NB4 (cell line): ENCODE results near the gene SLC38A4.
"Not testable (repeated sequence)": the region's sequence is repeated elsewhere in the genome, so short reads cannot be mapped to it uniquely, and the experiment has no call there.

ENCODE experiments used
- DNase-seq: peaks from one replicate; pipeline ENCODE4 v3.0.0; 2010; ENCODE audit warnings: low read depth
- H3K4me3 ChIP-seq: one replicate; pipeline ENCODE4 v1.5.1; 2011; ENCODE audit warnings: mild to moderate bottlenecking, low read depth, low read length, moderate library complexity
- MAX ChIP-seq: IDR thresholded peaks from 2 replicates; pipeline ENCODE4 v1.6.1; 2011; ENCODE audit warnings: low read depth, low read length
- MYC ChIP-seq: IDR thresholded peaks from 2 replicates; pipeline ENCODE4 v1.6.1; 2011; ENCODE audit warnings: low read depth, low read length
- POLR2A ChIP-seq: IDR thresholded peaks from 2 replicates; pipeline ENCODE4 v1.6.1; 2011; ENCODE audit warnings: mild to moderate bottlenecking; ENCODE audit not compliant: insufficient read length; ENCODE audit errors: extremely low read depth
- TF ChIP-seq, protein P1 (sequence below): IDR thresholded peaks from one replicate; pipeline ENCODE4 v1.5.1; 2012; ENCODE audit warnings: low read depth, low read length

The SLC38A4 gene

DNA sequence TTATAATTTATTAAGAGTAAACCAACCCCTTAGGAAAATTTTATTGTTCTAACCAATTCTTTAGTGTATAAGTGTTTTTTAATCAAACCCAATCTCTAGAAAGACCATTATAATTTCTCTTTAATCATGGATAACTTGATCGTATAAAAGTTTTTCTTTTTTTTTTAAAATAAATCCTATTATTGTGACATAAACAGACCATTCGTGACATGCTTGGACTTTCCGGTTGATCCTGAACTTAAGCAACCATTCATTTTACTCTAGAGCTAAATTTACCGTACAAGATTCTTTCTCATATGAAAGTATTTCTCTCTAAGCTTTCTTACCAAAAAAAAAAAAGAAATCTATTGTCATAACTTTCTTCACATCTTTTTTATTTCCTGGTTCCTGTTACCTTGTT lies 32.6 kb upstream of the SLC38A4 start:
- H3K4me3 ChIP-seq, result no peak overlapping the region
- TF ChIP-seq, protein P1, sequence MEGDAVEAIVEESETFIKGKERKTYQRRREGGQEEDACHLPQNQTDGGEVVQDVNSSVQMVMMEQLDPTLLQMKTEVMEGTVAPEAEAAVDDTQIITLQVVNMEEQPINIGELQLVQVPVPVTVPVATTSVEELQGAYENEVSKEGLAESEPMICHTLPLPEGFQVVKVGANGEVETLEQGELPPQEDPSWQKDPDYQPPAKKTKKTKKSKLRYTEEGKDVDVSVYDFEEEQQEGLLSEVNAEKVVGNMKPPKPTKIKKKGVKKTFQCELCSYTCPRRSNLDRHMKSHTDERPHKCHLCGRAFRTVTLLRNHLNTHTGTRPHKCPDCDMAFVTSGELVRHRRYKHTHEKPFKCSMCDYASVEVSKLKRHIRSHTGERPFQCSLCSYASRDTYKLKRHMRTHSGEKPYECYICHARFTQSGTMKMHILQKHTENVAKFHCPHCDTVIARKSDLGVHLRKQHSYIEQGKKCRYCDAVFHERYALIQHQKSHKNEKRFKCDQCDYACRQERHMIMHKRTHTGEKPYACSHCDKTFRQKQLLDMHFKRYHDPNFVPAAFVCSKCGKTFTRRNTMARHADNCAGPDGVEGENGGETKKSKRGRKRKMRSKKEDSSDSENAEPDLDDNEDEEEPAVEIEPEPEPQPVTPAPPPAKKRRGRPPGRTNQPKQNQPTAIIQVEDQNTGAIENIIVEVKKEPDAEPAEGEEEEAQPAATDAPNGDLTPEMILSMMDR, result no peak
- TF ChIP-seq POLR2A (no peak), MAX (no peak), MYC (no peak)
- peak; percentile 25 for DNase-seq

GRCh38 chr12:46857486-46857885 lies 31.7 kb upstream of the SLC38A4 start:
- DNase-seq, result no peak
- no peak for TF ChIP-seq MAX
- TF ChIP-seq POLR2A, result no peak
- TF ChIP-seq, protein P1, result no peak
- no peak for TF ChIP-seq MYC
- no peak overlapping the region for H3K4me3 ChIP-seq

DNA sequence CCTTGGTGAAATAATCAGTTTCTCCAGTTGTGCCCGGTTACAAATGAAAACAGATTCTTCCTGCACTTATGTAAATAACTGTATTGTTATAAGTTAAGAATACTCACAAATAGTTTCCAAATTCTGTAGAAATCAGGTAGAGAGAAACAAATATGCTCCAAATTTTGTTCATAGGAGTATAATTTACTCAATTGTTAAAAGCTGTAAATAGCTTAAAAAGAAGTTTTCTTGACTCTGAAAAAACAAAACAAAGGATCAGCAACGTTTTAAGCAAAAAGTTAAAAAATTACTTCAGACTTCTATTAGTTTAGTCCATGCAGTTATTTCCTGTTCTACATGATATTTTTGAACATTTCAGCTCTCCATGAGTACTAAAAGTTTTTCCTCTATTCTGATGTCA lies 30.0 kb upstream of the SLC38A4 start:
- DNase-seq, result no peak
- TF ChIP-seq MYC, result no peak
- TF ChIP-seq POLR2A, result no peak
- no peak overlapping the region for H3K4me3 ChIP-seq

- not testable (repeated sequence) for DNase-seq, H3K4me3 ChIP-seq
These were observed 28.4 kb upstream of the SLC38A4 start for GRCh38 chr12:46854188-46854587.

DNA sequence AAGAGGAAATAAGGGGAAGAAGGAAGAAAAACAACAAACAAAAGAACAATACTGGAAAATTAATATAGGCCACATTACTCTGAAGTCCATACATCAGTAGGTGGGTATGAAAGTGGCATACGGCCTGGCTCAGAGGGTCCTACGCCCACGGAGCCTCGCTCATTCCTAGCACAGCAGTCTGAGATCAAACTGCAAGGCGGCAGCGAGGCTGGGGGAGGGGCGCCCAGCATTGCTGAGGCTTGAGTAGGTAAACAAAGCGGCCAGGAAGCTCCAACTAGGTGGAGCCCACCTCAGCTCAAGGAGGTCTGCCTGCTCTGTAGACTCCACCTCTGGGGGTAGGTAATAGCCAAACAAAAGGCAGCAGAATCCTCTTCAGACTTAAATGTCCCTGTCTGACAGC lies 23.0 kb upstream of the SLC38A4 start:
- not testable (repeated sequence) for H3K4me3 ChIP-seq, DNase-seq

- H3K4me3 ChIP-seq, result no peak overlapping the region
- DNase-seq, result no peak
- TF ChIP-seq MAX, result no peak
- TF ChIP-seq, protein P1, result no peak
- no peak for TF ChIP-seq POLR2A
- TF ChIP-seq MYC, result no peak
These were observed 21.2 kb upstream of the SLC38A4 start for GRCh38 chr12:46847001-46847400.

DNA sequence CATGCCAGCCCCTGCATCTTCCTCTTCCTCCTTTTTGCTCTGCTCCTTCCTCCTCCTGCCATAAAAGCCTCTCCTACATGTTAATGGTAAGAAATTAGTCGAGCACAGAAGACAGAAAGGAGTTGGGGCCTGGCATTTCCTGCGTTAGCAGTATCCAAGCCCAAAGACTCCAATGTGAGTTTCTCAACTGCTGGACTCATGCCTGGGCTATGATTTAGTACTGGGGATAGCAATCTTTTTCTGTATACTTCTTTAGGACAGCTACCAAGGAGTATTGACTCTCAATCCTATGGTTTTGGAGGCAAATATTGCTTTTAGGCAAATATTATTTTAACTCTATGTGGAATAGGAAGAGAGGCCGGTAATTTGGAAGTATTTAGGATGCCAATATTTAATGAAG lies 18.0 kb upstream of the SLC38A4 start:
- TF ChIP-seq, protein P1, result no peak
- TF ChIP-seq POLR2A (no peak), MAX (no peak), MYC (no peak)
- H3K4me3 ChIP-seq, result no peak overlapping the region
- DNase-seq, result no peak

GRCh38 chr12:46841891-46842290 lies 16.1 kb upstream of the SLC38A4 start:
- TF ChIP-seq MAX (no peak), MYC (no peak), POLR2A (no peak)
- TF ChIP-seq, protein P1, result no peak
- DNase-seq, result no peak
- no peak overlapping the region for H3K4me3 ChIP-seq
